HCT116 (cell line): ENCODE measurements around the gene RPS6KA1. TPM values are rescaled to one million over a fixed set of nuclear protein-coding genes. Genes with fewer than 3 reads are reported as not detected.

Source experiments
- ATAC-seq: fragments of 200-7000 bp; cut with Tn5 transposase; 2 replicates; pipeline ENCODE4 v1.9.1; 2020; ENCODE audit warnings: mild to moderate bottlenecking, moderate library complexity
- BruUV-seq: library from RNA; stranded (reverse); fragments of 400-500 nt; replicated peaks from 2 replicates; lab custom pipeline; 2021; lab: Mats Ljungman, UMichigan
- CTCF ChIA-PET: fragments of 300-600 bp; sonication (Branson Sonifier 250); formaldehyde crosslinking; loops from one replicate; lab custom pipeline; 2021; ENCODE audit warnings: antibody characterized with exemption; lab: Charles Lee
- POLR2A ChIA-PET: fragments of 300-600, 350-600 bp; sonication (Branson Sonifier 250); formaldehyde crosslinking; loops from one replicate; lab custom pipeline; 2021; ENCODE audit warnings: antibody characterized with exemption; lab: Charles Lee
- RAD21 ChIA-PET, 2 experiments: fragments of 300-600 bp; sonication (Branson Sonifier 250); formaldehyde crosslinking; loops; one replicate each; lab custom pipeline; 2023; ENCODE audit warnings: low total read pairs in 2 of 2; ENCODE audit not compliant: uncharacterized antibody in 2 of 2, unreplicated experiment in 2 of 2, low non-redundant PET in 1 of 2; lab: Charles Lee
- DNase-seq: peaks from one replicate; pipeline ENCODE4 v3.0.0-alpha.2; 2010; ENCODE audit warnings: low read depth, low spot score
- H2AFZ ChIP-seq: fragments of 200-600 bp; shearing (Covaris generic), sonication (generic); 2 replicates; pipeline ENCODE4 v1.6.1; 2017; ENCODE audit warnings: low read depth, mixed run types, mixed read lengths, antibody characterized with exemption, low read length; ENCODE audit not compliant: poor library complexity, severe bottlenecking
- H3K27ac ChIP-seq: 2 replicates; pipeline ENCODE4 v1.5.1; 2012; ENCODE audit warnings: low read depth, low read length
- H3K27me3 ChIP-seq: fragments of 200-600 bp; sonication (generic); 2 replicates; pipeline ENCODE4 v1.6.1; 2016; ENCODE audit warnings: mixed run types, low read length, mixed read lengths; ENCODE audit not compliant: insufficient read depth
- H3K36me3 ChIP-seq, 2 experiments: fragments of 200-500 bp in 1 of 2; fragments of 200-600 bp in 1 of 2; sonication (Bioruptor generic) in 1 of 2; sonication (generic) in 1 of 2; 2 replicates each; pipeline versions ENCODE4 v1.5.1 to v1.6.1; 2014 to 2016; ENCODE audit warnings: low read length in 2 of 2, inconsistent platforms in 1 of 2, mixed read lengths in 1 of 2, mixed run types in 1 of 2; ENCODE audit not compliant: insufficient read depth in 2 of 2, control insufficient read depth in 1 of 2
- H3K4me1 ChIP-seq, 2 experiments: fragments of 200-600 bp in 1 of 2; sonication (generic) in 1 of 2; 2 replicates each; pipeline versions ENCODE4 v1.5.1 to v1.6.1; 2012 to 2017; ENCODE audit warnings: low read length in 2 of 2, inconsistent platforms in 1 of 2, mild to moderate bottlenecking in 1 of 2, mixed read lengths in 1 of 2, mixed run types in 1 of 2, moderate library complexity in 1 of 2; ENCODE audit not compliant: insufficient read depth in 2 of 2, control insufficient read depth in 1 of 2
- H3K4me2 ChIP-seq: fragments of 200-600 bp; sonication (generic); 2 replicates; pipeline ENCODE4 v1.6.1; 2017; ENCODE audit warnings: mixed run types, low read length, mixed read lengths
- H3K4me3 ChIP-seq, 2 experiments: fragments of 200-600 bp in 1 of 2; sonication (generic) in 1 of 2; replicated peaks in 1 of 2; 2 replicates each; pipeline ENCODE4 v1.5.1; 2011 to 2016; ENCODE audit warnings: low read length in 2 of 2, control low read depth in 1 of 2, low read depth in 1 of 2, mild to moderate bottlenecking in 1 of 2, mixed read lengths in 1 of 2, mixed run types in 1 of 2
- H3K79me2 ChIP-seq: fragments of 200-600 bp; sonication (generic); 2 replicates; pipeline ENCODE4 v1.6.1; 2017; ENCODE audit warnings: mild to moderate bottlenecking, mixed run types, low read length, moderate library complexity, mixed read lengths; ENCODE audit not compliant: insufficient read depth
- H3K9ac ChIP-seq: fragments of 200-600 bp; sonication (generic); 2 replicates; pipeline ENCODE4 v1.6.1; 2016; ENCODE audit warnings: low read length, mixed read lengths
- H3K9me2 ChIP-seq: fragments of 200-600 bp; sonication (generic), shearing (Covaris generic); 2 replicates; pipeline ENCODE4 v1.6.1; 2017; ENCODE audit warnings: mixed run types, mild to moderate bottlenecking, moderate library complexity; ENCODE audit not compliant: insufficient read depth
- H3K9me3 ChIP-seq, 2 experiments: fragments of 200-500 bp in 1 of 2; fragments of 200-600 bp in 1 of 2; sonication (Bioruptor generic) in 1 of 2; sonication (generic) in 1 of 2; 2 replicates each; pipeline ENCODE4 v1.6.1; 2014 to 2017; ENCODE audit warnings: low read length in 2 of 2, mixed read lengths in 2 of 2, inconsistent platforms in 1 of 2, low read depth in 1 of 2, mild to moderate bottlenecking in 1 of 2, mixed run types in 1 of 2, moderate library complexity in 1 of 2; ENCODE audit not compliant: control insufficient read depth in 1 of 2, insufficient read depth in 1 of 2
- H4K20me1 ChIP-seq: fragments of 200-600 bp; sonication (generic), shearing (Covaris generic); 2 replicates; pipeline ENCODE4 v1.6.1; 2017; ENCODE audit warnings: mixed run types, mild to moderate bottlenecking, moderate library complexity; ENCODE audit not compliant: insufficient read depth
- CEBPB ChIP-seq: IDR thresholded peaks from 2 replicates; pipeline ENCODE4 v1.6.1; 2012; ENCODE audit warnings: low read depth
- POLR2AphosphoS5 ChIP-seq: IDR thresholded peaks from 2 replicates; pipeline ENCODE4 v1.6.1; 2011; ENCODE audit warnings: mild to moderate bottlenecking, low read depth, low read length, moderate library complexity
- SRF ChIP-seq: IDR thresholded peaks from 2 replicates; pipeline ENCODE4 v1.6.1; 2012; ENCODE audit warnings: low read depth
- YY1 ChIP-seq: IDR thresholded peaks from 2 replicates; pipeline ENCODE4 v1.6.1; 2011; ENCODE audit warnings: low read length, low read depth, moderate library complexity, mild to moderate bottlenecking; ENCODE audit not compliant: insufficient replicate concordance; ENCODE audit errors: extremely low read depth
- ZFX ChIP-seq: fragments of 450-650 bp; IDR thresholded peaks from 2 replicates; pipeline ENCODE4 v1.6.1; 2017
- intact Hi-C: fragments of 100-400 bp; cut with micrococcal nuclease; formaldehyde crosslinking; loops from 2 replicates; pipeline ENCODE4 v1.10.0; 2022
- total RNA-seq: library from RNA; stranded (reverse); gene quantifications from one replicate; pipeline ENCODE4 v1.2.1, GENCODE V29; 2021; ENCODE audit not compliant: unreplicated experiment
- TF ChIP-seq, protein P1 (sequence below), 3 experiments: fragments of 200-600 bp in 1 of 3; sonication (generic) in 1 of 3; IDR thresholded peaks in 2 of 3; conservative IDR thresholded peaks in 1 of 3; 2 replicates each; pipeline ENCODE4 v1.5.1; 2012 to 2017; ENCODE audit warnings: low read depth in 2 of 3, low read length in 2 of 3, antibody characterized with exemption in 1 of 3, borderline replicate concordance in 1 of 3, control low read depth in 1 of 3, mild to moderate bottlenecking in 1 of 3, mixed read lengths in 1 of 3, mixed run types in 1 of 3, moderate library complexity in 1 of 3; ENCODE audit not compliant: insufficient read depth in 1 of 3
- TF ChIP-seq, protein P2 (sequence below): IDR thresholded peaks from 2 replicates; pipeline ENCODE4 v1.6.1; 2012
- TF ChIP-seq, protein P3 (sequence below): IDR thresholded peaks from 2 replicates; pipeline ENCODE4 v1.6.1; 2012

The RPS6KA1 gene
- total RNA-seq, 1 experiment from 2014 or later = 47.0 TPM

DNA sequence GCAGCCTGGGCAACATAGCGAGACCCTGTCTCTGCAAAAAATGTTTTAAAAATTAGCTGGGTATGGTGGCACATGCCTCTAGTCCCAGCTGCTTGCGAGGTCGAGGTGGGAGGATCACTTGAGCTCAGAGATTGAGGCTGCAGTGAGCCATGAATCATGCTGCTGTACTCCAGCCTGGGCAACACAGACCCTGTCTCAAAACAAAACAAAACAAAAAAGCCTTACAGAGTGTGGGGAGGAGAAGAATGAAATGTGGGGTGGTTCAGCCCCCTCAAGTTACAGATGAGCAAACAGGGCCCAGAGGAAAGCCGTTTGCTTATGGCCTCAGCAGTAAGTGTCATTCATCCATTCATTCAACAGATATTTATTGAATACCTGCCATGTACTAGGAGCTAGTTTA is 40.7 kb downstream of the RPS6KA1 start:
- H3K27me3 ChIP-seq = no peaks in the 10 kb centered on the region
- H3K4me1 ChIP-seq = no peaks in the 10 kb centered on the region
- POLR2A ChIA-PET = no interaction called here
- BruUV-seq = no TSS peak
- H3K4me3 ChIP-seq = no peak overlapping the region
- no peaks in the 10 kb centered on the region for H4K20me1 ChIP-seq
- RAD21 ChIA-PET = no interaction called here
- no peak overlapping the region for H3K9ac ChIP-seq
- no peaks in the 10 kb centered on the region for H3K79me2 ChIP-seq
- CTCF ChIA-PET = interaction anchor here (1.3 kb wide), 1 partner anchor 24 kb away, joined by 3 read pairs; no protein-coding TSS in a partner anchor
- no peaks in the 10 kb centered on the region for H3K9me2 ChIP-seq
- ATAC-seq = no peak
- TF ChIP-seq, protein P1, sequence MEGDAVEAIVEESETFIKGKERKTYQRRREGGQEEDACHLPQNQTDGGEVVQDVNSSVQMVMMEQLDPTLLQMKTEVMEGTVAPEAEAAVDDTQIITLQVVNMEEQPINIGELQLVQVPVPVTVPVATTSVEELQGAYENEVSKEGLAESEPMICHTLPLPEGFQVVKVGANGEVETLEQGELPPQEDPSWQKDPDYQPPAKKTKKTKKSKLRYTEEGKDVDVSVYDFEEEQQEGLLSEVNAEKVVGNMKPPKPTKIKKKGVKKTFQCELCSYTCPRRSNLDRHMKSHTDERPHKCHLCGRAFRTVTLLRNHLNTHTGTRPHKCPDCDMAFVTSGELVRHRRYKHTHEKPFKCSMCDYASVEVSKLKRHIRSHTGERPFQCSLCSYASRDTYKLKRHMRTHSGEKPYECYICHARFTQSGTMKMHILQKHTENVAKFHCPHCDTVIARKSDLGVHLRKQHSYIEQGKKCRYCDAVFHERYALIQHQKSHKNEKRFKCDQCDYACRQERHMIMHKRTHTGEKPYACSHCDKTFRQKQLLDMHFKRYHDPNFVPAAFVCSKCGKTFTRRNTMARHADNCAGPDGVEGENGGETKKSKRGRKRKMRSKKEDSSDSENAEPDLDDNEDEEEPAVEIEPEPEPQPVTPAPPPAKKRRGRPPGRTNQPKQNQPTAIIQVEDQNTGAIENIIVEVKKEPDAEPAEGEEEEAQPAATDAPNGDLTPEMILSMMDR (IDR thresholded peaks at IDR 0.05 in 2 of 3, conservative IDR thresholded peaks at IDR 0.05 in 1 of 3; ENCODE audit: borderline replicate concordance in 1 of 3, insufficient read depth in 1 of 3, low read depth in 2 of 3, low read length in 2 of 3) = no peak
- TF ChIP-seq SRF (no peak), POLR2AphosphoS5 (no peak)
- TF ChIP-seq, protein P2, sequence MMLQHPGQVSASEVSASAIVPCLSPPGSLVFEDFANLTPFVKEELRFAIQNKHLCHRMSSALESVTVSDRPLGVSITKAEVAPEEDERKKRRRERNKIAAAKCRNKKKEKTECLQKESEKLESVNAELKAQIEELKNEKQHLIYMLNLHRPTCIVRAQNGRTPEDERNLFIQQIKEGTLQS = no peak
- TF ChIP-seq, protein P3, sequence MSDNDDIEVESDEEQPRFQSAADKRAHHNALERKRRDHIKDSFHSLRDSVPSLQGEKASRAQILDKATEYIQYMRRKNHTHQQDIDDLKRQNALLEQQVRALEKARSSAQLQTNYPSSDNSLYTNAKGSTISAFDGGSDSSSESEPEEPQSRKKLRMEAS = no peak
- TF ChIP-seq, all 23 proteins: peak for 0
- H3K4me2 ChIP-seq = no peak overlapping the region
- DNase-seq = no peak
- H3K36me3 ChIP-seq = peaks cover 6 to 14% of the 10 kb centered on the region in 2 experiments; a peak in 2 of 4 replicates
- no peaks in the 10 kb centered on the region for H3K9me3 ChIP-seq
- intact Hi-C loops = no loop called here
- H2AFZ ChIP-seq = no peak overlapping the region
- H3K27ac ChIP-seq = no peak overlapping the region

DNA sequence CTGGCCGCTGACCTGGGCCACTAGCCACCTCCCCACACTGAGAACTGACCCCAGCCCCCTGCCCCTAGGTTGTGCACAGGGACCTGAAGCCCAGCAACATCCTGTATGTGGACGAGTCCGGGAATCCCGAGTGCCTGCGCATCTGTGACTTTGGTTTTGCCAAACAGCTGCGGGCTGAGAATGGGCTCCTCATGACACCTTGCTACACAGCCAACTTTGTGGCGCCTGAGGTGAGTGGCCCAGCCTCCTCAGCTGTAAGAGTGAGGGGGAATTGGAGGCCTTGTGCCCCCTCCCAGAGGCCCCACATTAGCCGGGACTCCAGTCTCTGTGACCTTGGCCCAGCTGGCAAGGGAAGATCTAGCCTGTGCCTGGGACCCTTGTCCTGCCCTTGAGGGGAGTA is 41.8 kb downstream of the RPS6KA1 start:
- DNase-seq = no peak
- Histone ChIP-seq H4K20me1 (no peaks in the 10 kb centered on the region), H3K36me3 (peaks cover 6 to 14% of the 10 kb centered on the region in 2 experiments; a peak in 2 of 4 replicates), H3K9me3 (no peaks in the 10 kb centered on the region), H3K79me2 (no peaks in the 10 kb centered on the region), H3K9me2 (no peaks in the 10 kb centered on the region), H3K4me3 (no peak overlapping the region), H3K27me3 (no peaks in the 10 kb centered on the region), H3K9ac (no peak overlapping the region), H3K4me2 (no peak overlapping the region), H3K4me1 (no peaks in the 10 kb centered on the region), H2AFZ (no peak overlapping the region), H3K27ac (no peak overlapping the region)
- ATAC-seq = no peak
- intact Hi-C loops = no loop called here
- TF ChIP-seq, protein P2 = no peak
- TF ChIP-seq YY1 (no peak), CEBPB (no peak), ZFX (no peak)
- POLR2A ChIA-PET = no interaction called here
- RAD21 ChIA-PET = no interaction called here
- CTCF ChIA-PET = interaction anchor here (1.3 kb wide), 1 partner anchor 22 kb away, joined by 3 read pairs; no protein-coding TSS in a partner anchor
- BruUV-seq = no TSS peak
